Measurements from ENCODE around the gene ITIH5. TPM values are rescaled to one million over a fixed set of nuclear protein-coding genes. Genes with fewer than 3 reads are reported as not detected.
A peak's percentile ranks its signal among the peaks of the same experiment; 100 is the strongest.

The ITIH5 gene
- total and polyA plus RNA-seq, 2 of the 13 experiments (the other 11 are each of a cell fraction or from before 2014, with no cell fraction given) = 4.7 to 8.9 TPM

- TF ChIP-seq, protein P1, sequence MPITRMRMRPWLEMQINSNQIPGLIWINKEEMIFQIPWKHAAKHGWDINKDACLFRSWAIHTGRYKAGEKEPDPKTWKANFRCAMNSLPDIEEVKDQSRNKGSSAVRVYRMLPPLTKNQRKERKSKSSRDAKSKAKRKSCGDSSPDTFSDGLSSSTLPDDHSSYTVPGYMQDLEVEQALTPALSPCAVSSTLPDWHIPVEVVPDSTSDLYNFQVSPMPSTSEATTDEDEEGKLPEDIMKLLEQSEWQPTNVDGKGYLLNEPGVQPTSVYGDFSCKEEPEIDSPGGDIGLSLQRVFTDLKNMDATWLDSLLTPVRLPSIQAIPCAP (CRISPR knock-in tag; IDR thresholded peaks at IDR 0.05; ENCODE audit: low read depth) = no peak
- TF ChIP-seq IKZF5 (CRISPR knock-in tag; IDR thresholded peaks at IDR 0.05) (peak; percentile 56; the same call in 1 of the 2 replicates), ZNF546 (CRISPR knock-in tag; conservative IDR thresholded peaks at IDR 0.05) (no peak), ZNF407 (CRISPR knock-in tag; IDR thresholded peaks at IDR 0.05; ENCODE audit: not compliant biosample characterization) (no peak), HMG20B (CRISPR knock-in tag; conservative IDR thresholded peaks at IDR 0.05) (peak; percentile 91), PHB2 (IDR thresholded peaks at IDR 0.05; ENCODE audit: partially characterized antibody) (no peak), ZNF784 (CRISPR knock-in tag; IDR thresholded peaks at IDR 0.05; ENCODE audit: borderline replicate concordance) (0 out of 2 replicates have a peak, but pooled peaks have one; percentile 27), SETDB1 (CRISPR knock-in tag; IDR thresholded peaks at IDR 0.05; ENCODE audit: borderline replicate concordance) (no peak)
- TF ChIP-seq, protein P2, sequence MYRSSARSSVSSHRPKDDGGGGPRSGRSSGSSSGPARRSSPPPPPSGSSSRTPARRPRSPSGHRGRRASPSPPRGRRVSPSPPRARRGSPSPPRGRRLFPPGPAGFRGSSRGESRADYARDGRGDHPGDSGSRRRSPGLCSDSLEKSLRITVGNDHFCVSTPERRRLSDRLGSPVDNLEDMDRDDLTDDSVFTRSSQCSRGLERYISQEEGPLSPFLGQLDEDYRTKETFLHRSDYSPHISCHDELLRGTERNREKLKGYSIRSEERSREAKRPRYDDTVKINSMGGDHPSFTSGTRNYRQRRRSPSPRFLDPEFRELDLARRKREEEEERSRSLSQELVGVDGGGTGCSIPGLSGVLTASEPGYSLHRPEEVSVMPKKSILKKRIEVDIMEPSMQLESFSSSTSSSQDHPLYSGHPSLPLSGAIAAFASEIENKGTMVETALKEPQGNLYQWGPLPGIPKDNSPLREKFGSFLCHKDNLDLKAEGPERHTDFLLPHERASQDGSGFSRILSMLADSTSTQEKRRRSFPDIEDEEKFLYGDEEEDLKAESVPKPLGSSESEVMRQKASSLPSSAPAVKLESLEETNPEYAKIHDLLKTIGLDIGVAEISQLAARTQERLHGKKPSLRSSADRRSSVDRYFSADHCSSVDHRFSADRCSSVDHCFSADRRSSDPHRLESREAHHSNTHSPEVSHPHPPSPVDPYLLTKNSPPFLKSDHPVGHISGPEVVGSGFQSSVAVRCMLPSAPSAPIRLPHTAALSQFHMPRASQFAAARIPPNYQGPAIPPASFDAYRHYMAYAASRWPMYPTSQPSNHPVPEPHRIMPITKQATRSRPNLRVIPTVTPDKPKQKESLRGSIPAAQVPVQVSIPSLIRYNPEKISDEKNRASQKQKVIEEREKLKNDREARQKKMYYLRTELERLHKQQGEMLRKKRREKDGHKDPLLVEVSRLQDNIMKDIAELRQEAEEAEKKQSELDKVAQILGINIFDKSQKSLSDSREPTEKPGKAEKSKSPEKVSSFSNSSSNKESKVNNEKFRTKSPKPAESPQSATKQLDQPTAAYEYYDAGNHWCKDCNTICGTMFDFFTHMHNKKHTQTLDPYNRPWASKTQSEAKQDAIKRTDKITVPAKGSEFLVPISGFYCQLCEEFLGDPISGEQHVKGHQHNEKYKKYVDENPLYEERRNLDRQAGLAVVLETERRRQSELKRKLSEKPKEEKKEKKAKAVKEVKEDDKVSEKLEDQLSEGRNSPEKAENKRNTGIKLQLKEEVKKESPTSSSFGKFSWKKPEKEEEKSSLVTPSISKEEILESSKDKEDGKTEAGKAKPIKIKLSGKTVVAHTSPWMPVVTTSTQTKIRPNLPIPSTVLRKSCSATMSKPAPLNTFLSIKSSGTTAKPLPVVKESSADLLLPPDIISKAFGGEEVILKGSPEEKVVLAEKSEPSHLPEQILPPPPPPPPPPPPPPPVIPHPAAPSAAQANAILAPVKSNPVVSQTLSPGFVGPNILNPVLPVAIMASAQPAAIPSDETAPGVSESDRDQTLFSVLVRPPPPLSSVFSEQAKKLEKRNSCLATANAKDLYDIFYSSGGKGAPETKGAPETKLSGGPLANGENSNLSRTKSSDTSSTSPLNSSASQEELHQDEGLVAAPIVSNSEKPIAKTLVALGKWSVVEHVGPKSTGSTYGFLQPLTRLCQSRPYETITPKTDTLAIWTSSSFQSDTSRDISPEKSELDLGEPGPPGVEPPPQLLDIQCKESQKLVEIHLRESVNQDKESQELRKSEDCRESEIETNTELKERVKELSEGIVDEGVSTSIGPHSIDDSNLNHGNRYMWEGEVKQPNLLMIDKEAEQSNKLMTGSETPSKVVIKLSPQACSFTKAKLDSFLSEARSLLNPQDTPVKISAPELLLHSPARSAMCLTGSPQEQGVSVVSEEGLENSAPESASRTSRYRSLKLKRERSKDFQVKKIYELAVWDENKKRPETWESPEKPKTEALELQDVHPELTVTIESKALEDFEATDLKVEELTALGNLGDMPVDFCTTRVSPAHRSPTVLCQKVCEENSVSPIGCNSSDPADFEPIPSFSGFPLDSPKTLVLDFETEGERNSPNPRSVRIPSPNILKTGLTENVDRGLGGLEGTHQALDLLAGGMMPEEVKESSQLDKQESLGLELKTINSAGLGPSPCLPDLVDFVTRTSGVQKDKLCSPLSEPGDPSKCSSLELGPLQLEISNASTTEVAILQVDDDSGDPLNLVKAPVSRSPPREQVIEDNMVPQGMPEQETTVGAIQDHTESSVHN (CRISPR knock-in tag; IDR thresholded peaks at IDR 0.05) = no peak
Measured at GRCh38 chr10:7707102-7707501, 40.3 kb upstream of the ITIH5 start (continued).
